Measurements from ENCODE around the gene TMEM185B.

- TF ChIP-seq CTCF (IDR thresholded peaks at IDR 0.05), result no peak
- no peak for TF ChIP-seq EP300 (IDR thresholded peaks at IDR 0.05)
These were observed 46.6 kb upstream of the TMEM185B start for GRCh38 chr2:120269816-120270215.

All from suprapubic skin (tissue), 3 donors.